Mucosa of descending colon (tissue), 3 donors: ENCODE data around the gene CHST3. TPM values are rescaled to one million over a fixed set of nuclear protein-coding genes. Genes with fewer than 3 reads are reported as not detected.

Experiments
- ATAC-seq: fragments of 200-7000 bp; cut with Tn5 transposase; one replicate; pipeline ENCODE4 v1.9.1; 2020; ENCODE audit warnings: mild to moderate bottlenecking, moderate library complexity
- DNase-seq, 3 donors: peaks; one replicate each; pipeline ENCODE4 v3.0.0-alpha.2; 2020
- H3K36me3 ChIP-seq: fragments of 200-600 bp; one replicate; pipeline ENCODE4 v1.8.0; 2021; ENCODE audit warnings: low read depth, mild to moderate bottlenecking
- H3K4me1 ChIP-seq: fragments of 200-600 bp; one replicate; pipeline ENCODE4 v1.8.0; 2021; ENCODE audit warnings: low read depth, mild to moderate bottlenecking
- H3K4me3 ChIP-seq: fragments of 200-600 bp; one replicate; pipeline ENCODE4 v1.8.0; 2021; ENCODE audit warnings: mild to moderate bottlenecking
- H3K9me3 ChIP-seq: fragments of 200-600 bp; one replicate; pipeline ENCODE4 v1.8.0; 2021; ENCODE audit warnings: mild to moderate bottlenecking
- CTCF ChIP-seq: fragments of 200-600 bp; IDR thresholded peaks from one replicate; pipeline ENCODE4 v1.8.0; 2022; ENCODE audit warnings: antibody characterized with exemption, mild to moderate bottlenecking
- intact Hi-C, 2 donors: fragments of 100-400 bp; cut with DNase I in 1 of 2; cut with micrococcal nuclease in 1 of 2; formaldehyde crosslinking; loops; one replicate each; pipeline versions ENCODE4 v1.11.0 to v1.11.1; 2022; cut with DNase I, micrococcal nuclease
- total RNA-seq, 3 donors: library from RNA; stranded (reverse); fragmentation: NEBNext Ultra II Directional in 2 of 3; extraction: Animal tissue kit (Norgen Biotek cat#: 25700) in 2 of 3; gene quantifications; one replicate each; pipeline versions ENCODE4 v1.2.1 to v1.2.4, GENCODE V29; 2021 to 2023
- donor health status: DM: no; HTN: no; CAD: no; lungs with moderate emphysema.
- donor health status: DM: no; HTN: no; CAD: no.
- donor health status: DM: no; HTN: yes; CAD: no.

CHST3 gene
- total RNA-seq, 3 donors from 2014 or later: 1.1 to 15.7 (median 3.1) TPM

DNA sequence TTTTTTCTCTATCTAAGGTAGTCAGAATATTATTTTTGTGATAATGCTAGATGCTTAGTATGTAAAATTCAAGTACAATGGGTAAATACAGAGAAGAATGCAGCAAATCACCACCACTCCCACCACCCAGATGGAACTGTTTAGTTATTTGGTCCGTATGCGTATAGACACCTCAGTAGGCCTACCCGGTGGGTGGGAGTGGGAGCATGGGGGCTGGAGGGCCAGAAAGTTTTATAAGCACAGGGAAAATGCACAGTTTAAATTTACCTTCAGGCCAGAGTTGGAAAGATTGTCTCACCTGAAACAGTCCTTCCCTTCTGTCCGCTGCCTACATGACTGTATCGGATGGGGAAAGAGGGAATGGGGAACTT lies 15.5 kb downstream of the CHST3 start:
- intact Hi-C loops: no loop called here
- TF ChIP-seq CTCF: no peak
- H3K4me3 ChIP-seq: no peak overlapping the region
- H3K9me3 ChIP-seq: no peaks in the 10 kb centered on the region
- H3K4me1 ChIP-seq: peaks cover 12% of the 10 kb centered on the region
- ATAC-seq (no peak), DNase-seq (no peak)
- H3K36me3 ChIP-seq: no peaks in the 10 kb centered on the region

- no peak for DNase-seq
- no peak overlapping the region for H3K4me3 ChIP-seq
- ATAC-seq: no peak
These were observed 16.2 kb downstream of the CHST3 start for GRCh38 chr10:71980181-71981014.

GRCh38 chr10:71981015-71981875 lies 17.1 kb downstream of the CHST3 start:
- ATAC-seq (no peak), DNase-seq (no peak)
- Histone ChIP-seq H3K4me1 (peaks cover 3% of the 10 kb centered on the region), H3K36me3 (no peaks in the 10 kb centered on the region), H3K9me3 (no peaks in the 10 kb centered on the region), H3K4me3 (no peak overlapping the region)
- no peak for TF ChIP-seq CTCF
- intact Hi-C loops: no loop called here

More at GRCh38 chr10:71980181-71981014, 16.2 kb downstream of the CHST3 start:
- intact Hi-C loops: no loop called here
- Histone ChIP-seq H3K4me1 (peaks cover 11% of the 10 kb centered on the region), H3K36me3 (no peaks in the 10 kb centered on the region), H3K9me3 (no peaks in the 10 kb centered on the region)
- TF ChIP-seq CTCF: no peak

DNA sequence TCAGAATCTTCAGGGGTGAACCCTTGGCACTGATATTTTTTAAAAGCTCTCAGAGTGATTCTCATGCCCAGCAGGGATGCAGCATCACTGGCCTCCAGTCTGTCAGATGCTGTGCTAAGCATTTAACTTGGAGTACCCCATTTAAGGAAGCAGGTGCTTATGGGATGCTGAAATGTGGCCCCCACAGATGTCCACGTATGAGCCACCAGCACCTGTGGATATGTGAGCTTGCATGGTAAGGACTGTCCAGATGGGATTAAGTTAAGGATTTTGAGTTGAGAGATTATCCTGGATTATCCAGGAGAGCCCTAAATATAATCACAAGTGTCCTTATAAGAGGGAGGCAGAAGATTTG lies 17.7 kb downstream of the CHST3 start:
- ATAC-seq: no peak
- Histone ChIP-seq H3K4me1 (no peaks in the 10 kb centered on the region), H3K36me3 (no peaks in the 10 kb centered on the region), H3K4me3 (no peak overlapping the region), H3K9me3 (no peaks in the 10 kb centered on the region)
- no peak for TF ChIP-seq CTCF
- DNase-seq: no peak
- intact Hi-C loops: no loop called here

GRCh38 chr10:71982269-71983178 lies 18.3 kb downstream of the CHST3 start:
- no peak overlapping the region for H3K4me3 ChIP-seq
- no peak for DNase-seq
- TF ChIP-seq CTCF: no peak
- H3K9me3 ChIP-seq: no peaks in the 10 kb centered on the region
- intact Hi-C loops: no loop called here
- H3K36me3 ChIP-seq: no peaks in the 10 kb centered on the region
- no peaks in the 10 kb centered on the region for H3K4me1 ChIP-seq
- no peak for ATAC-seq
